HG03159 (cell line): ENCODE data around the gene MARCHF9.

Experiments used
- ATAC-seq: cut with Tn5 transposase; IDR thresholded peaks from one replicate; pipeline ENCODE4 v1.9.1; 2021; ENCODE audit warnings: mild to moderate bottlenecking, moderate library complexity; ENCODE audit not compliant: unreplicated experiment

Gene MARCHF9

GRCh38 chr12:57724003-57724935 is 30.6 kb upstream of the MARCHF9 start:
- no peak for ATAC-seq

GRCh38 chr12:57724936-57725740 is 29.8 kb upstream of the MARCHF9 start:
- no peak for ATAC-seq

- ATAC-seq, result no peak
Measured at GRCh38 chr12:57725851-57726150, 29.1 kb upstream of the MARCHF9 start.

- no peak for ATAC-seq
Measured at GRCh38 chr12:57726151-57726883, 28.6 kb upstream of the MARCHF9 start.

- ATAC-seq, result no peak
Measured at GRCh38 chr12:57726884-57727757, 27.8 kb upstream of the MARCHF9 start.

GRCh38 chr12:57727758-57728395 is 27.0 kb upstream of the MARCHF9 start:
- ATAC-seq, result no peak

- ATAC-seq, result no peak
Measured at GRCh38 chr12:57729321-57729844, 25.5 kb upstream of the MARCHF9 start.

- ATAC-seq, result no peak
Measured at GRCh38 chr12:57730336-57731067, 24.4 kb upstream of the MARCHF9 start.

- no peak for ATAC-seq
Measured at GRCh38 chr12:57731411-57732080, 23.4 kb upstream of the MARCHF9 start.

- ATAC-seq, result no peak
Measured at GRCh38 chr12:57732270-57732669, 22.6 kb upstream of the MARCHF9 start.

- ATAC-seq, result no peak
Measured at GRCh38 chr12:57732726-57733593, 21.9 kb upstream of the MARCHF9 start.

- ATAC-seq, result no peak
Measured at GRCh38 chr12:57733928-57734327, 21.0 kb upstream of the MARCHF9 start.

- ATAC-seq, result no peak
Measured at GRCh38 chr12:57734591-57734990, 20.3 kb upstream of the MARCHF9 start.

- no peak for ATAC-seq
Measured at GRCh38 chr12:57735198-57735855, 19.6 kb upstream of the MARCHF9 start.

GRCh38 chr12:57735952-57736740 is 18.8 kb upstream of the MARCHF9 start:
- no peak for ATAC-seq
